HG03432 (cell line): ENCODE results near the gene SPTB.
A peak's percentile ranks its signal among the peaks of the same experiment; 100 is the strongest.

Experiments used
- ATAC-seq: cut with Tn5 transposase; IDR thresholded peaks from one replicate; pipeline ENCODE4 v1.9.1; 2021; ENCODE audit warnings: mild to moderate bottlenecking, moderate library complexity; ENCODE audit not compliant: unreplicated experiment

Gene SPTB

GRCh38 chr14:64769096-64770020, 110.3 kb downstream of the SPTB start:
- ATAC-seq, result no peak

DNA sequence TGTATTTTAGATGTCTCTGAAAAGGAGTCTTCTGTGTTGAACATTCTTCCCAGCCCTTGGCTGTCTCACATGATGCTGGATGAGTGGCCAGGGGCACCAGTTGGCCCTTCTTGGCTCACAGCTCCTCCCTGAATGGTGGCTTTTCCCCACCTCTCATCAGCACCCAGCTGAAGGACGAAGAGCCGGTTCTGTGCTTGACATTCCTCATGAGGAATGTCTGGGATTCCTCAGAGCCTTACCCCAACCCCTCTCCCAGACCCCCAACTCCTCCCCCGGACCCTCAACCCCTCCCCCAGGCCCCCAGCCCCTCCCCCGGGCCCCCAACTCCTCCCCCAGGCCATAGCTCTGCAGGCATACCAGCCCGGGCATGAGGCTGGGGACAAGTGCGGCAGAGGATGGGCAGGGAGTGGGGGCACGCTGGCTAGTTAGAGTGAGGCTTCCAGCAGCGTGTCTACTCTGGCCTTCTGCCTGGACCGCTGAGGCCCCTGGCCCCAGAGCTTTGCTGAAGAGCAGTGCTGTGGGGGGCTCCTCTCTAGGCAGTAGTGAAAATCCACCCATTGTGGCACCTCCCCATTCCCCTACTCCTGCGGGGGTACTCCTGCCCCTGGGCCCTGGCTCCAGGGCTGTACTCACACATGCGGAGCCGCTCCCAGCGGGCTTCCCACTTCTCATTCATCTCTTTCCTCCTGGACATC, 111.2 kb downstream of the SPTB start:
- ATAC-seq, result no peak

GRCh38 chr14:64767215-64767964, 112.3 kb downstream of the SPTB start:
- no peak for ATAC-seq

GRCh38 chr14:64766430-64767151, 113.1 kb downstream of the SPTB start:
- ATAC-seq, result no peak

GRCh38 chr14:64765740-64766302, 113.9 kb downstream of the SPTB start:
- ATAC-seq, result no peak

DNA sequence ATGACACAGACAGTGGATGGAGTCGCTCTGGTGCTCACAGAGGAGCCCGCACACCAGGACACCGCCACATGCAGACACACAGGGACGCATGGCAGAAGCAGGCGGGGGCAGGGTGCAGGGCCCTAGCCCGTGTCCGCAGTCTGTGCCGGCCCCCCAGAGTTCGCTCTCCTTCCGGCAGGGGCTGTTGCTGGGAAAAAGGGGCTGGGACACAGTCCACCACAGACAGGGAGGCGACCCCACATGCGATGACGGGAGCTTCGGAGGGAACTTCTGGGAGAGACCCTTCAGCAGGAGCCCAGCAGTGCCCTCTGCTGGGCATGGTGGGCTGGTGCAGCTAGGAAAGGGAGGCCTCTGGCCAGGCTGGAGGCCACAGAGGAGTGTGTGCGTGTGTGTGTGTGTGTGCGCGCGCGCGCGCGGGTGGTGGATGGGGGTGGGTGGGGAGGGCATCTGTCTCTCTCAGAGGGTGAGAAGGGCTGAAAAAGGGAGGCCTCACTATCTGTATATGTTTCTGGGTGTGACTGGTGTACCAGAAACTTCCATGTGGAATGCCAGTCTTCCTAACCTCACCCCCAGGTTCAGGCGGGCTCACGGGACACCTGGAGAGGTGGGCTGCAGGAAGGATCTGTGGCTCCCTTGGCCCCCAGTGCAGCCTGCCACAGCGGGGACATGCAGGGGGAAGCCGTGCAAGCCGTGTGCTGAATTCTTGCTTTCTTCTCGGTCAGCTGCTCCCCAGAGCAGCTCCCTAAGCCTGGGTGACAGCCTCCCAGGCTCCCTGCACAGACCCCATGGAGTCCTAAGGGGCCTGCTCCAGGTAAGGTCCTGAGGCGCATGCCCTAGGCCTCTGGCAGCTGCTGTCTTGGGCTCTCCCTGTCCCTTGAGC, 114.8 kb downstream of the SPTB start:
- peak; percentile 63 for ATAC-seq

DNA sequence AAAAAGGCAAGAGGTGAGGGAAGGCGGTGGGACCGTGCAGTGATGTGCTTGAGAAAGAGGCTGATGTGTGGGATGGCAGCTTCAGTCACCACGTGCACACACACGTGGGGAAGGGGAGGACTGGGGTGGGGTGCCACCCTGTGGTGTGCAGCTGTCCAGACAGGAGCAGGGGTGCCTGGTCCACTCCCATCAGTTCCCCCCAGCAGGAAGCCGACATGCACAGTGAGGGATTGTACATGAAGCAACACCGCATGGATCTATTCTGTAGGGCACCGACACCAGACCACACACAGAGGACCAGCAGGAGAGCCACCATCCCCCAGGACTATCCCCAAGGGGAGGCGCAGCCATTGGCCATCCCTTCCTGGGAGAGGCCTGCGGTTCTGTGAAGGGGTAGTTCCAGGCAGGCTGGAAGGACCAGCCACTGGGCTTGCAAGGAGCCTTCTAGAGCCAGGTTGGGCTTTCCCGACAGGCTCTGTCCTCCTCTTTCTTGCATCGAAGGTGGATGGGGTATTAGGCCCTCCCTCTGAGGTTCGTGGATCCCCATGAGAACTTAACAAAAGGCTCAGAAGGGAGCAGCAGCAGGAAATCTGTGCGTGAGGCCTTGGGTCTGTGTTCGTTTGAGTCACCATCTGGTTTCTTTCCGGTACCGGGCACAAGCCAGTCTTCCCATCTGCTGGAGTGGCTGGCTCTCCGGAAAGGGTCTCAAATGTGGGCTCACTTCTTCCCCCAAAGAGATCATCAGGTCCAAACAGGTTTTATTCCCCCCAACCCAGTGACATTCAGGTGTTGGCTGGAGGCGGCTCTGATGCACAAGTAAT, 115.7 kb downstream of the SPTB start:
- ATAC-seq, result no peak

- ATAC-seq, result no peak
Observed at GRCh38 chr14:64763085-64763782, 116.5 kb downstream of the SPTB start.

- ATAC-seq, result no peak
Observed at GRCh38 chr14:64762044-64763034, 117.4 kb downstream of the SPTB start.

GRCh38 chr14:64761441-64762043, 118.2 kb downstream of the SPTB start:
- ATAC-seq, result no peak

- ATAC-seq, result no peak
Observed at GRCh38 chr14:64760916-64761315, 118.8 kb downstream of the SPTB start.

DNA sequence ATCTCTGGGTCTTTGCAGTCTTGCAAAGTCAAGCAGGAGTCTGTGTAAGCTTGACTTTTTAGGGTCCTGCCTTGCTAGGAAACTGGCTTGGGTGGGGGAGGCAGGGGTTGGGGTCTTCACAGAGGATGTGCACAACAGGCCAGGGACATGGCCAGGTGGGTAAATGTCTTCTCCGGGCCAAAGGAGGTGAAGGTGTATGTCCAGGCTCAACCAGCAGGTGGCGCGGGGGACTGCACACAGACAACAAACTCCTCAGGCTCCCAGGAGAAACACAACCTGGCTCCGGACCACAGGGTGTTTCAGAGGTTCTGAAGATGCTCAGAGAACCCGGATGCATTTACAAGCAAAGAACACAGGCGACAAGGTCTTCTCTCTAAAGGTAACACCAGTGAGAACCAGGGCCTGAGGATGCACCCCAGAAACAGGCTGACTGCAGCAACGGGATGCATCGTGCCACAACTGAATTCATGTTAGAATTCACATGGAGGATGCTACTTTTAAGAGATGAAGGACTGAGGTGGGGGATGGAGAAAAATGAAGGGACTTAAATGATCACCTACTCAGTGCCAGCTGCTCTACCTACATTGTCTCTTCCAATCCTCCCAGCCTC, 119.5 kb downstream of the SPTB start:
- ATAC-seq, result no peak

DNA sequence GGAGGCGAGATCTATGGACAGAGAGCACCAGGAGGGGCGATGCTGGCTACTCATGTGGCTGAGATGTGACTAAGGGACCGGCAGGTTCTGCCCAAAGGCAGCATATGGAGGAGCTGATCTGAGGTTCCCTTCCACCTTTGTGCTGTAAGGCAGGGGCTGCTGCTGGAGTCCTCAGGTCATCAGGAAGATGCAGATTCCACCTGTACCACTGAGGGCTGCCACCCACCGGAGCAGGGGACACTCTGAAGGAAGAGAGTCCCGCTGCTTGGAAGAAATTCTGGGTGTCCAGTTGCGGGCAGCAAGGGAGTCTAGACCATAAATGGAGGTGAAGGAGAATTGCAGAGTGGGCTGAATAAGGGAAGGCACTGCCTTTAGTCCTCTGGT, 120.2 kb downstream of the SPTB start:
- ATAC-seq, result no peak

DNA sequence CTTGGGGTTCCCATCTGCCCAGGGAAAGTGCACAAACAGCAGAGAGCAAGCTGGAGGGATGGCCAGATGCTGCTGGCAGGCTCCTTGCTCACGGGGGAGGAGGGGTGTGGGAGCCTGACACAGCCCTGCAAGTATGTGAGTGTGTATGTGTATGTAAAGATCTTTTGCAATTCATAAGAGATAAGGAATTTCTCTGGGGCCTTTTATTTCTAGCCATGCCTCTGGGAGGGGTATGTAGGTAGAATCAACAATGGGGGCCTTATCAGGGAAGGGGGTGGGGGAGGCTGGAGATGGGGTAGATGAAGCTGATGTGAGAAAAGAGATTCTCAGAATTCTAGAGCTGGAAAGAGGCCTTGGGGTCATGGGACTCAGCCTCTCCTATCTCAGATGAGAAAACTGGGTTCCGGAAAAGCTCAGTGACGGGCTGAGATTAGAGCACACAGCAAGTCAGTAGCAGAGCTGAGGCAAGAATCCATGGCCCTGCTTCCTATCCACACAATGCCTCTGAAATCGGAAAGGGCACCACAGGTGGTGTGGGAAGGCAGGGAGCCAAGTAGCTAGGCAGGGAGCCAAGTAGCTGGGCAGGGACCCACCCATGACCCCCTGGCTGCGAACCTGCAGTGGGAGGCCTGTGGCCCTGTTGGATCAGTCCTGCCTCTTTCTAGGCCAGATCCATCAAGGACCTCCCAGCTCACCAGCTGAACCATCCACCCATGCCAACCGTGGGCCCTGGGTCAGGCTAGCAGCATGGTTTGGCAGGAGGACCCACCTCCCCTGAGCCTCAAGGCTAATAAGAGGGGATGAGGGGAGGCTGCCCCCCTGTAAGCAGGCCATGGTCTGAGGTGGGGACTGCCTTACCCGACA, 120.8 kb downstream of the SPTB start:
- ATAC-seq, result no peak

DNA sequence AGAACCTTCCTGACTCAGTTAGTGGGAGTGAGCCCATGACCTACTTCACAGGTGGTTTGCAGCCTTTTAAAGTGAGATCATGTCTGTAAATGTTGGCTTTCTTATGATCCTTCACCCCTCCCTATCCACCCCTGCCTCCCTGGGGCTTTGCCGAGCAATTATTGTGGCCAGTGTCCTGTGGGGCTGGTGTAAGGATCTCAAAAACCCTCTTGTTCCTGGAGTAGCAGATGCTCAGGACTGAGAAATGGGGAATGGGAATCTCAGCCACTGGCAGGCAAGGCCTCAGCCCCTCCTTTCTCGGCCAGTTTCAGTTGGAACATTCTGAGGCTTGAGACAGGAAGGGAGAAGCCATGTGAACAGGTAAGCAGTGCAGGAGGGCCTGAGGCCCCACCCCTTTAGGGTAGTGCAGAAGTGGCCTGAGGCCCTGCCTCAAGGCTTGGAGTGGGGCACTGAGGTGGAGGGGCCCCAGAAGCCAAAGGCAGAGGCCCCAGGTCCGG, 121.6 kb downstream of the SPTB start:
- ATAC-seq, result no peak
